ENCODE measurements around the gene ENPP6. TPM values are rescaled to one million over a fixed set of nuclear protein-coding genes. Genes with fewer than 3 reads are reported as not detected.
A peak's percentile ranks its signal among the peaks of the same experiment; 100 is the strongest.

Gene ENPP6
- total RNA-seq, 1 experiment from 2014 or later = not detected

GRCh38 chr4:184197536-184198082 lies 20.1 kb downstream of the ENPP6 start:
- Histone ChIP-seq H3K4me3 (ENCODE audit: low read length) (no peak overlapping the region), H3K4me2 (ENCODE audit: low read length) (no peak overlapping the region), H2AFZ (ENCODE audit: low read length) (no peak overlapping the region), H3K79me2 (ENCODE audit: low read length) (no peaks in the 10 kb centered on the region), H3K9ac (ENCODE audit: low read length) (no peak overlapping the region), H4K20me1 (ENCODE audit: low read length) (no peaks in the 10 kb centered on the region), H3K9me3 (ENCODE audit: low read length) (no peaks in the 10 kb centered on the region), H3K9me2 (replicated peaks; ENCODE audit: low read length) (no peaks in the 10 kb centered on the region), H3F3A (ENCODE audit: low read length, unreplicated experiment) (no peaks in the 10 kb centered on the region), H3K27me3 (ENCODE audit: low read length) (no peaks in the 10 kb centered on the region), H3K36me3 (ENCODE audit: low read depth, low read length) (no peaks in the 10 kb centered on the region), H3K27ac (ENCODE audit: low read length) (no peak overlapping the region), H3K4me1 (ENCODE audit: insufficient read depth, low read length) (no peaks in the 10 kb centered on the region)
- TF ChIP-seq EZH2 (IDR thresholded peaks at IDR 0.05; ENCODE audit: low read length, unreplicated experiment) (no peak), EZH2phosphoT487 (IDR thresholded peaks at IDR 0.05; ENCODE audit: borderline replicate concordance, low read length) (no peak), CTCF (conservative IDR thresholded peaks at IDR 0.05; ENCODE audit: low read depth, low read length) (no peak)
- BruUV-seq (replicated peaks) = no TSS peak
- intact Hi-C loops (cut with micrococcal nuclease) = no loop called here
- ATAC-seq = no peak
- ChIA-PET POLR2A (ENCODE audit: unreplicated experiment) (no interaction called here), CTCF (no interaction called here)
- no peak for DNase-seq

- ATAC-seq = no peak
- Histone ChIP-seq H2AFZ (ENCODE audit: low read length) (no peak overlapping the region), H3K9ac (ENCODE audit: low read length) (no peak overlapping the region), H4K20me1 (ENCODE audit: low read length) (no peaks in the 10 kb centered on the region), H3K9me2 (replicated peaks; ENCODE audit: low read length) (no peaks in the 10 kb centered on the region), H3K36me3 (ENCODE audit: low read depth, low read length) (no peaks in the 10 kb centered on the region), H3K27me3 (ENCODE audit: low read length) (no peaks in the 10 kb centered on the region), H3K79me2 (ENCODE audit: low read length) (no peaks in the 10 kb centered on the region), H3K27ac (ENCODE audit: low read length) (no peak overlapping the region), H3F3A (ENCODE audit: low read length, unreplicated experiment) (no peaks in the 10 kb centered on the region), H3K9me3 (ENCODE audit: low read length) (no peaks in the 10 kb centered on the region), H3K4me2 (ENCODE audit: low read length) (no peak overlapping the region), H3K4me3 (ENCODE audit: low read length) (no peak overlapping the region), H3K4me1 (ENCODE audit: insufficient read depth, low read length) (no peaks in the 10 kb centered on the region)
- TF ChIP-seq CTCF (conservative IDR thresholded peaks at IDR 0.05; ENCODE audit: low read depth, low read length) = no peak
- no peak for TF ChIP-seq EZH2phosphoT487 (IDR thresholded peaks at IDR 0.05; ENCODE audit: borderline replicate concordance, low read length)
- TF ChIP-seq EZH2 (IDR thresholded peaks at IDR 0.05; ENCODE audit: low read length, unreplicated experiment) = no peak
- intact Hi-C loops (cut with micrococcal nuclease) = no loop called here
- no TSS peak for BruUV-seq (replicated peaks)
- ChIA-PET CTCF (no interaction called here), POLR2A (ENCODE audit: unreplicated experiment) (no interaction called here)
- DNase-seq = peak; percentile 6
Measured at GRCh38 chr4:184196730-184197385, 20.8 kb downstream of the ENPP6 start.

Data from PC-3 (cell line).